Effector memory CD8-positive, alpha-beta T cell (primary cell): ENCODE data around the gene ZNF607.
"Not testable (repeated sequence)": the region's sequence is repeated elsewhere in the genome, so short reads cannot be mapped to it uniquely, and the experiment has no call there.

Experiments
- ATAC-seq: fragments of 150-1000 bp; cut with Tn5 transposase; replicated peaks from 2 replicates; pipeline ENCODE4 v1.10.0; 2021; ENCODE audit warnings: mild to moderate bottlenecking, moderate library complexity
- DNase-seq, 3 experiments: peaks; one replicate each; pipeline ENCODE4 v3.0.0; 2021
- H3K27ac Mint-ChIP-seq, 2 donors: one replicate each; pipeline ENCODE4 v1.8.0; 2022; ENCODE audit warnings: mild to moderate bottlenecking in 2 of 2, mixed read lengths in 2 of 2, moderate library complexity in 2 of 2
- H3K27me3 Mint-ChIP-seq, 2 donors: one replicate each; pipeline ENCODE4 v1.8.0; 2022; ENCODE audit warnings: mixed read lengths in 2 of 2
- H3K36me3 Mint-ChIP-seq: one replicate; pipeline ENCODE4 v1.8.0; 2022; ENCODE audit warnings: mild to moderate bottlenecking, moderate library complexity, mixed read lengths; ENCODE audit not compliant: insufficient read depth
- H3K4me1 Mint-ChIP-seq, 2 donors: one replicate each; pipeline ENCODE4 v1.8.0; 2022; ENCODE audit warnings: low read depth in 2 of 2, mixed read lengths in 2 of 2
- H3K4me3 Mint-ChIP-seq, 2 donors: one replicate each; pipeline ENCODE4 v1.8.0; 2022; ENCODE audit warnings: mild to moderate bottlenecking in 2 of 2, mixed read lengths in 2 of 2, moderate library complexity in 2 of 2
- H3K9me3 Mint-ChIP-seq, 2 donors: one replicate each; pipeline ENCODE4 v1.8.0; 2022; ENCODE audit warnings: mixed read lengths in 2 of 2
- total RNA-seq, 9 experiments: gene quantifications; one replicate each; lab custom pipeline; 2026; lab: John Stamatoyannopoulos, UW

The ZNF607 gene
- 2.0 to 15.7 (median 9.8) reads per million in 9 experiments for total RNA-seq

DNA sequence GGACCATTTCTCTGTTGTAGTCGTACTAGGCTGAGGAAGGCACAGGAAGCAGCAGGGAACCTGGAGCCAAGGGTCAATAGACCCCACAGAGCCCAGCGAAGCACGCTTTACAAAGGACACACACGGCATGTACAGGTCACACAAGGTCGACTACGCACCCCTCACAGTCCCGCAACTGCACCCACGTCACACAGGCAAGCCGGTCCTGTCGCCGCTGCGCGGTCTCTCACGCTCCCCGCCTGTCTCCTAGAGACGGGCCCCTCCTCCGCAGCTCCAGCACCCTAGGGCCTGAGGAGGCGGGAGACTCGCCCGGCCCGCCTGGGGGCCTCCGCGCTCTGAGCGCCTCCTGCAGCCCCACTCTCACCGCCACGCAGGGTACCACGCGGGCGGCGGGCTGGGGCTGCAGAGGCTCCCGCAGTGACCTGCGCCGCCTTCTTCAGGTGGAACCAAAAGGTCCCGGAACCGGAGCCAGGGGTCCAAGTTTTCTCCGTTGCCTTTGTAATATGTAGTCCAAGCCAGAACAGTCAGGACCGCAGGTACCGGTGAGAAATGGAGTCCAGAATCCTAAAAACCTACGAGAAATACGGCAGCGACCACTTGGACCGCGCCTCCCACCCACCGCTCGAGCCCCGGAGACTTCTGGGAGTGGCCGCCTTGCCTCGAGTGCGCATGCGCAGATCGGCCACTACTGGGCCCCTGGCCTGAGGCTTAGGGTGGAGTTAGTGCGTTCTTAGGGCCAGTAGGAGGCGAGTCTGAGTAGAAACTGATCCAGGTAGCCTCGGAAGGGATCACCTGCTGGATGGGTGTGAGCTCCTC lies at the start of gene ZNF607:
Gene ZNF607, minus strand, starts transcription at position 651 of the 816 bp plus-strand sequence. CDS start 8,143 bp downstream, outside the sequence.
- Mint-ChIP-seq H3K27ac (peak within 1 kb of the TSS; percentile 92 to 95), H3K4me1 (peaks cover 12 to 15% of the 10 kb centered on the region in 2 donors), H3K4me3 (peak within 1 kb of the TSS; percentile 86 to 90), H3K27me3 (no peaks in the 10 kb centered on the region), H3K9me3 (no peaks in the 10 kb centered on the region), H3K36me3 (peaks cover 19% of the 10 kb centered on the region)
- DNase-seq (peak; percentile 65 to 73 (median 68)), ATAC-seq (peak; percentile 84)

DNA sequence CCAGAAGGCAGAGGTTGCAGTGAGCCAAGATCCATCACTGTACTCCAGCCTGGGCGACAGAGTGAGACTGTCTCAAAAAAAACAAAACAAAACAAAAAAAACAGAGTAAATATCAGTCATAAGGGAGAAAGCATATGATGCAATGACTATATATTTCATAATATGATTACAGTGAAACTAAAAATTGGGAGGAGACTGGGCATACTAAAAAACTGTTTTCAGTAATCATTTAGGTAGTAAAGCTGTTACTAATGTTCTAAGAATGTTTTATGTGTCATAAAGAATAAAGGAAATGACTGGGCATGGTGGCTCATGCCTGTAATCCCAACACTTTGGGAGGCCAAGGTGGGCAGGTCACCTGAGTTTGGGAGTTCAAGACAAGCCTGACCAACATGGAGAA lies 43.9 kb upstream of the ZNF607 start:
- ATAC-seq (no peak), DNase-seq (no peak)
- Mint-ChIP-seq H3K9me3 (no peaks in the 10 kb centered on the region), H3K27me3 (no peaks in the 10 kb centered on the region), H3K36me3 (peaks cover 1% of the 10 kb centered on the region), H3K27ac (no peak overlapping the region), H3K4me1 (no peaks in the 10 kb centered on the region), H3K4me3 (no peak overlapping the region)

DNA sequence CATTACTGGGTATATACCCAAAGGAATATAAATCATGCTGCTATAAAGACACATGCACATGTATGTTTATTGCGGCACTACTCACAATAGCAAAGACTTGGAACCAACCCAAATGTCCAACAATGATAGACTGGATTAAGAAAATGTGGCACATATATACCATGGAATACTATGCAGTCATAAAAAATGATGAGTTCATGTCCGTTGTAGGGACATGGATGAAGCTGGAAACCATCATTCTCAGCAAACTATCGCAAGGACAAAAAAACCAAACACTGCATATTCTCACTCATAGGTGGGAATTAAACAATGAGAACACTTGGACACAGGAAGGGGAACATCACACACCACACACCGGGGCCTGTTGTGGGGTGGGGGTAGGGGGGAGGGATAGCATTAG lies 38.1 kb upstream of the ZNF607 start:
- DNase-seq, H3K9me3 Mint-ChIP-seq, ATAC-seq, H3K4me1 Mint-ChIP-seq, H3K27ac Mint-ChIP-seq, H3K4me3 Mint-ChIP-seq, H3K27me3 Mint-ChIP-seq: not testable (repeated sequence)
- H3K36me3 Mint-ChIP-seq = peaks cover 12% of the 10 kb centered on the region

DNA sequence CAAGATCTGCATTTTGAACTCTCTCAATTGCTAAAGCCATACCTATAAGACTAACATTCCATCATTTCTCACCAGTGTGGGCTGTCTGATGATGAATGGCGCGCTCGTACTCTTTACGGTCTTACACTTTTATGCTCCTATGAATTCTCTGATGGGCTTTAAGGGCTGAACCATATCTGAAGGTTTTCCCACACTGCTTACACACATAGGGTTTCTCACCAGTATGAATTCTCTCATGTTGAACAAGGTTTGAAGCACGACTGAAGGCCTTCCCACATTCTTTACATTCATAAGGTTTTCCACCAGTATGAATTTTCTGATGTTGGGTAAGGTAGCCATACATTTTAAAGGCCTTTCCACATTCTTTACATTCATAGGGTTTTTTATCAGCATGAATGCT lies 18.8 kb upstream of the ZNF607 start:
- H3K36me3 Mint-ChIP-seq = peaks cover 5% of the 10 kb centered on the region

DNA sequence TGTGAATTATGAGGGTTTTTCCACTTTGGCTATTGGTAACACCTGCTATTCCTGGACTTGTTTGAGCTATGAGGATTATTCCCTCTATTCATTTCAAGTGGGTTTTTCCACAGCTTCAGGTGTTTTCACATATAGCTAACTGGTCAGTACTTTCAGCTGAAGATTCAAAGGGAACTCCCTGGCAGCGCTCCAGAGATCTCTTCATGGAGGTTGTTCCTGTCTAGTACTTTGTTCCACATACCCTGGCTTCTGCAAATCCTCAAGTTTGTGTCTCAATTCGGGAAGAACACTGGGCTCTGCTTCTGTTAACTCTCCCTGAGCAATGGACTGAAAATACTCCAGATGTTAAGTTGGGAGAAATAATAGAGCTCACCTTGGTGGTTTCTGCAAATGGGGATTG lies 5.6 kb upstream of the ZNF607 start:
- Mint-ChIP-seq H3K27me3 (no peaks in the 10 kb centered on the region), H3K4me1 (no peaks in the 10 kb centered on the region), H3K4me3 (no peak overlapping the region), H3K36me3 (no peaks in the 10 kb centered on the region), H3K9me3 (no peaks in the 10 kb centered on the region), H3K27ac (no peak overlapping the region)
- ATAC-seq (no peak), DNase-seq (no peak)

More for the DNA sequence above, 18.8 kb upstream of the ZNF607 start:
- H3K27me3 Mint-ChIP-seq = no peaks in the 10 kb centered on the region
- H3K27ac Mint-ChIP-seq = no peak overlapping the region
- H3K4me1 Mint-ChIP-seq = no peaks in the 10 kb centered on the region
- peaks cover 7 to 46% of the 10 kb centered on the region in 2 donors for H3K9me3 Mint-ChIP-seq
- DNase-seq (no peak), ATAC-seq (no peak)
- no peak overlapping the region for H3K4me3 Mint-ChIP-seq

DNA sequence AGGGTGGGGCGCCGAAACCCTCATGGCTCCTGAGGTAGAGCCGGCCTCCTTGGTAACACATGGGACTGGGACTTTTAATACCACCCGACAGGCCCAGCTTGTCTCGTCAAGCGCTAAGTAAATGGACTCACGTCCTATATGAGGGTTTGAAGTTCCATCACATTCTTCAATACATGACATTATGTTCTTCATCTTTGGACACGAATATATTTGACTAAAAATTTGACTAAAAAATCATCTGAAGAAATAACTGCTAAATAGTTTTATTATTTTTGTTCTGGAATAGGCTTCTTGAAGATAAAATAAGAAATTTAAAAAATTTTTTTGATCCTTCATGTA lies 335 bp upstream of the ZNF607 start:
- DNase-seq (no peak), ATAC-seq (no peak)
- peaks cover 19% of the 10 kb centered on the region for H3K36me3 Mint-ChIP-seq
- peaks cover 12 to 15% of the 10 kb centered on the region in 2 donors for H3K4me1 Mint-ChIP-seq
- no peaks in the 10 kb centered on the region for H3K9me3 Mint-ChIP-seq
- H3K27ac Mint-ChIP-seq = peak overlapping the region; percentile 92 to 95
- H3K27me3 Mint-ChIP-seq = no peaks in the 10 kb centered on the region
- H3K4me3 Mint-ChIP-seq = peak overlapping the region; percentile 86 to 90

DNA sequence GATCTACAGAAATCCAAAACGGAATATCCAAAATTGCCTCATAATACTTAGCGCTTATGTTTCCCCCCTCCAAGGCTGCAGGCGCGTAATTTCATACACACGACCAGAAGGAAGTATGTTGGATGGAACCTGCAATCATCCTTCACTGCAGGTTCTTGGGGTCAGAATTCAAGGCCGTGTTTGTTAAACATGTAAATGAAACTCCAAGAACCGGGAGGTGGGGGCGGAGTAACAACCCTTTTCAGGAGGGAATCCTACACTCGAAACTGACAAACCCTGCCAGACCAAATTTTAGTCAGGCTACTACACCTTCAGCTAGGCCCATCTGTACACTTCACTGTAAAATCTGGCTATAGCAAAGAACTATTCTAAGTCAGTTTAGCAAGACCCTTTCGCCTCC lies 1.3 kb downstream of the ZNF607 start:
- Mint-ChIP-seq H3K36me3 (peaks cover 19% of the 10 kb centered on the region), H3K4me3 (peak overlapping the region; percentile 86 to 90), H3K27me3 (no peaks in the 10 kb centered on the region), H3K9me3 (no peaks in the 10 kb centered on the region), H3K27ac (peak overlapping the region; percentile 92 to 95), H3K4me1 (peaks cover 12 to 15% of the 10 kb centered on the region in 2 donors)
- ATAC-seq (no peak), DNase-seq (no peak)

DNA sequence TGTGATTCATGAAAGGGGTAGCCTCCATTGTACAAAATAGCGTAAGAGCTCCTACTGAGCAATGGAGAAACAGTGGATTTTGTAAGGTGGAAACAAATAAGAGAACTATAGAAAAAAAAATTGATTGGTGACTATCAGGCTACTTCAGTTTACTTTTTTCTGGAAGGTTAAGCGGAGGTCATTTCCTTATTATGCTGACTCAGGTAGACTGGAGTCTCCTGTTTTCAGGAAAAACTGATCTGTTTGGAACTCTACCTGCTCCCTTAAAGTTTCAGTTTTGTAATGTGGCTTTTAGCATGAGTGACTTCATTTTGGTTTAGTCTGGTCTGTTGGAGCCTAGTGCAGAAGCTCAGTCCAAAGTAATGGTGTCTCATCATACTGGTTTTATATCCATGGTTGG lies 3.4 kb downstream of the ZNF607 start:
- H3K4me3 Mint-ChIP-seq = no peak overlapping the region
- ATAC-seq = no peak
- H3K36me3 Mint-ChIP-seq = peaks cover 19% of the 10 kb centered on the region
- no peaks in the 10 kb centered on the region for H3K27me3 Mint-ChIP-seq
- H3K27ac Mint-ChIP-seq = no peak overlapping the region
- H3K4me1 Mint-ChIP-seq = peaks cover 12 to 15% of the 10 kb centered on the region in 2 donors
- H3K9me3 Mint-ChIP-seq = no peaks in the 10 kb centered on the region
- no peak for DNase-seq

DNA sequence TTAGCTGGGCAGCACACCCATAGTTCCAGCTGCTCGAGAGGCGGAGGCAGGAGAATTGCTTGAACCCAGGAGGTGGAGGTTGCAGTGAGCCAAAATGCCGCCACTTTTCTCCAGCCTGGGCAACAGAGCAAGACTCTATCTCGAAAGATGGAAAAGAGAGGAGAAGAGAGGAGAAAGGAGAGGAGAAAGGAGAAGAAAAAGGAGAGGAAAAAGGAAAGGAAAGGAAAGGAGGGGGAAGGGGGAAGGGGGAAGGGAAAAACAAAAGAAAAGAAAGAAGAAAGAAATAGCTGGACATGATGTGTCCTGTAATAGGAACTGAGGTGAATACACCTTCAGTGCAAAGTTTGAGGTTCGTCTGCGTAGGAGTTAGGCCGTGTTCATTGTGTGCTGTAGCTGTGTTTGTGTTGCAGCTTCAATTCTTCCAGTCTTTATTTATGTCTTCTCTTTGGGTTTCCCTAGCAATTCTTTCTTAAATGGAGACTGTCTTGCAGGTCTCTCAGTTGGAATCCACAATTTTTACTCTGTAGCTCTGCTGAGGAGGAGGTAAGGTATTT lies 13.4 kb downstream of the ZNF607 start:
- ATAC-seq = no peak
- no peaks in the 10 kb centered on the region for H3K27me3 Mint-ChIP-seq
- no peak overlapping the region for H3K4me3 Mint-ChIP-seq
- no peak for DNase-seq
- H3K4me1 Mint-ChIP-seq = no peaks in the 10 kb centered on the region
- peaks cover 30% of the 10 kb centered on the region for H3K36me3 Mint-ChIP-seq
- H3K9me3 Mint-ChIP-seq = peaks cover 2 to 6% of the 10 kb centered on the region in 2 donors
- H3K27ac Mint-ChIP-seq = no peak overlapping the region

DNA sequence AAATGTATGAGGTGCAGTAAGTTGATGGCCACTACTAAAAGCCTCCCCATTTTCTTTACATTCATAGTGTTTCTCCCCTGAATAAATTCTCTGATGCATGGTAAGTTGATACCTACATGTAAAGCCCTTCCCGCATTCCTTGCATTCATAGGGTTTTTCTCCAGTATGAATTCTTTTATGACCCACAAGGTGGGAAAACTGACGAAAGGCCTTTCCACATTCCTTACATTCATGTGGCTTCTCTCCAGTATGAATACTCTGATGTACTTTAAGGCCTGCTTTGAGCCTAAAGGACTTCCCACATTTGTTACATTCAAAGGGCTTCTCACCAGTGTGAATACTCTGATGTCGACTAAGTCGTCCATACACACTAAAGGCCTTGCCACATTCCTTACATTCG lies 20.5 kb downstream of the ZNF607 start:
- Mint-ChIP-seq H3K36me3 (peaks cover 14% of the 10 kb centered on the region), H3K27me3 (no peaks in the 10 kb centered on the region), H3K9me3 (peaks cover 10 to 41% of the 10 kb centered on the region in 2 donors), H3K4me1 (no peaks in the 10 kb centered on the region), H3K4me3 (no peak overlapping the region), H3K27ac (no peak overlapping the region)
- DNase-seq = no peak
- ATAC-seq = no peak

DNA sequence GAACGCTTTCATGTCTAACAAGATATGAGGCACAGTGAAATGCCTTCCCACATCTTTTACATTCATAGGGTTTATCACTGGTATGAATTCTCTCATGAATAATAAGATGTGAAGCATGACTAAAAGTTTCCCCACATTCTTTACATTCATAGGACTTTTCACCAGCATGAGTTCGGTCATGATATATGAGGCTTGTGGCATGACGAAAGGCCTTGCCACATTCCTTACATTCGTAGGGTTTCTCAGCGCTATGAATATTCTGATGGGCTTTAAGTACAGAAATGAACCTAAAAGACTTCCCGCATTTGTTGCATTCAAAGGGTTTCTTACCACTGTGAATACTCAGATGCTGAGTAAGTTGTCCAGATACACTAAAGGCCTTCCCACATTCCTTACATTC lies 21.3 kb downstream of the ZNF607 start:
- ATAC-seq (no peak), DNase-seq (no peak)
- Mint-ChIP-seq H3K4me3 (no peak overlapping the region), H3K27ac (no peak overlapping the region), H3K4me1 (no peaks in the 10 kb centered on the region), H3K27me3 (no peaks in the 10 kb centered on the region), H3K36me3 (peaks cover 13% of the 10 kb centered on the region), H3K9me3 (peaks cover 10 to 41% of the 10 kb centered on the region in 2 donors)

DNA sequence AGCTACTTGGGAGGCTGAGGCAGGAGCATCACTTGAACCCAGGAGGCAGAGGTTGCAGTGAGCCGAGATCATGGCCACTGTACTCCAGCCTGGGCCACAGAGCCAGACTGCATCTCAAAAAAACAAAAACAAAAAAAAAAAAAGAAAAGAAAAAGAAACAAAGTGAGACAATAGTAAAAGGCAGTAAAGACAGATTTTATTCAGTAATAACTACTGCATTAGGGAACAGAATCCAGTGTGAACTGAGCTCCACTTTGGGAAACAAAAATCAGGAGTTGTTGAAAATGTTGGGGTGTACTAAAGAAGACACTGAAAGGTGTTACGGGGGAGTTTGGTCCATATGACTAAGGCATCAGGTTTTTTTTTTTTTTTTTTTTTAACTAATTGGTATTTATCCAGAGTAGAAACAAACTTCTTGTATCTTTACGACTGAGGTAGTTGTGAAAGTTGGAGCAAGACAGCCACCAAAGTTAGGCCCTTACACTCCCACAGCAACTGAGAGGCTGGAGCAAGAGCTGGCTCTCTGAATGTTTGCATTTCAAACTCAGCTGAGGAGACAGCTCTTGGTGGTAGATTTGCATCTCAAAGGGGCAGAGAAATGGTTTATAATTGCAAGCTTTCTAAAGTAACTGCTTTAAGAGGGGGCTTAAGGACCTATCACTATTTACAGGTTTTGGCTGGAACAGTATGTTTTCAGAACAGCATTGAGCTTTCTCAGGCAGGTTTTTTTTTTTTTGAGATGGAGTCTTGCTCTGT lies 24.2 kb downstream of the ZNF607 start:
- Mint-ChIP-seq H3K4me3 (no peak overlapping the region), H3K27me3 (no peaks in the 10 kb centered on the region), H3K4me1 (peaks cover 7 to 8% of the 10 kb centered on the region in 2 donors), H3K36me3 (peaks cover 12% of the 10 kb centered on the region), H3K27ac (no peak overlapping the region), H3K9me3 (peaks cover 10 to 30% of the 10 kb centered on the region in 2 donors)
- no peak for ATAC-seq
- DNase-seq = no peak

DNA sequence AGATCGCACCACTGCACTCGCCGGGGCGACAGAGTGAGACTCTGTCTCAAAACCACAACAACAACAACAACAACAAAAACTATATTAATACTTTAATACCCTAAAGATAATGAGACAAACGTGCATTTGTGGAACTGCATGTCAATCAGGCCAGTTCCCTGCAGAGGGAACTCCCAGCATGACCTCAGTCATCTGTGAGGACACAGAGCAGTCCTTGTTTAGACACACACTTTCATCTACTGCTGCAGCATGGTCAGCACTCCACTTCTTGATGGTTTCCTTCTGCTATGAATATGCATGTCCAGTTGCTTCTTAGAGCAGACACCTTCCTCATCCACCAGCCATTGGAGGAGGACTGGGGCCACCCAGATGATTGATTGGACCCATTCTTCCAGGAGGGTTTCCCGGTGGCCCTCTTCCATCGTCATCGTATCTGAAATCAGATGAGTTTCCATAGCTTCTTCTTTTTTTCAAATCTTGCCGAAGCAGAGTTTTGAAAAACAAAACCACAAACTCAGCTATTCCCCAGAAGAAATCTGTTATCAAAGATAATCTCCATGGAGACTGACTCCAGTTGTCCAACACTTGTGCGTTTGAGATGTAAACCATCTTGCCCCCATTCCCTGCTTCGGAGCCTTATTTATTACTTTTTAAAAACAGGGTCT lies 26.5 kb downstream of the ZNF607 start:
- DNase-seq (no peak), ATAC-seq (no peak)
- peaks cover 7 to 8% of the 10 kb centered on the region in 2 donors for H3K4me1 Mint-ChIP-seq
- peaks cover 7% of the 10 kb centered on the region for H3K36me3 Mint-ChIP-seq
- peaks cover 6 to 14% of the 10 kb centered on the region in 2 donors for H3K9me3 Mint-ChIP-seq
- no peak overlapping the region for H3K27ac Mint-ChIP-seq
- H3K27me3 Mint-ChIP-seq = no peaks in the 10 kb centered on the region
- peak overlapping the region; percentile 36 to 95 for H3K4me3 Mint-ChIP-seq
